Measurements from ENCODE around the gene TBC1D3B. TPM values are rescaled to one million over a fixed set of nuclear protein-coding genes. Genes with fewer than 3 reads are reported as not detected.
"Not testable (repeated sequence)": the region's sequence is repeated elsewhere in the genome, so short reads cannot be mapped to it uniquely, and the experiment has no call there.

Gene TBC1D3B
- polyA plus RNA-seq = not detected

DNA sequence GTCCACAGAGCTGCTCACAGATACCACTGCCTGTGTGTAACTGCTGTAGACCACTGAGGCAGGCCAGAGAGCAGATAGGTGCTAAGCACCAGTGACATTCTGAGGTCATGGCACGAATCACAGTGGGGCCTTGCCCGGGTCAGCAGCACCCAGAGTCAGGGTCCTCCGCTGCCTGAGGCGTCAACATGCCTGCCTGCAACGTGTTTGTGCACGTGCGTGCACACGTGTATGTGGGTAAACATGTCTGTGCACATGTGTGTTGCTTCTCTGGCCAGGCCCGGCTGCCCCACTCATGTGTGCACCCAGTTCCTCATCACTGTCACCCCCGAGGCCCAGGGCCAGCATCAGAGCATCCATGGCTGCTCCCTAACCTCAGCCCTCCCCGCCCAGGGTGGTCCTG lies at the start of gene TBC1D3B:
TBC1D3B (minus strand) TSS at position 101 of the 400 bp plus-strand sequence. CDS start 1,586 bp downstream, outside the sequence.
- H3K27me3 Mint-ChIP-seq (ENCODE audit: low read depth in 3 of 3); H3K9me3 Mint-ChIP-seq; H3K36me3 Mint-ChIP-seq; H3K4me1 Mint-ChIP-seq; DNase-seq; H3K27ac Mint-ChIP-seq; H3K4me3 Mint-ChIP-seq: not testable (repeated sequence)

DNA sequence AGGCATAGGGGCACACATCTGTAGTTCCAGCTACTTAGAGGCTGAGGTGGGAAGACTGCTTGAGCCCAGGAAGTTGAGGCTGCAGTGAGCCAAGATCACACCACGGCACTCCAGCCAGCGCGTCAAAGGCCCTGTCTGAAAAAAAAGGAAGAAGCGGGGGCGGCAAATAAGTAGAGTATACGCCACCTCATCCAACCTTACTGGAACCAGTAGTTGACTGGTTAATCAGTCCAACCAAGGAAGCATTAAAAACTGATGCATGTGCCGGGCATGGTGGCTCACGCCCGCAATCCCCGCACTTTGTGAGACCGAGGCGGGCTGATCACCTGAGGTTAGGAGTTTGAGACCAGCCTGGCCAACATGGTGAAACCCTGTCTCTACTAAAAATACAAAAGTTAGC lies 46.5 kb upstream of the TBC1D3B start:
- not testable (repeated sequence) for H3K4me3 Mint-ChIP-seq; H3K27me3 Mint-ChIP-seq (ENCODE audit: low read depth in 3 of 3); DNase-seq; H3K36me3 Mint-ChIP-seq; H3K27ac Mint-ChIP-seq; H3K4me1 Mint-ChIP-seq; H3K9me3 Mint-ChIP-seq

DNA sequence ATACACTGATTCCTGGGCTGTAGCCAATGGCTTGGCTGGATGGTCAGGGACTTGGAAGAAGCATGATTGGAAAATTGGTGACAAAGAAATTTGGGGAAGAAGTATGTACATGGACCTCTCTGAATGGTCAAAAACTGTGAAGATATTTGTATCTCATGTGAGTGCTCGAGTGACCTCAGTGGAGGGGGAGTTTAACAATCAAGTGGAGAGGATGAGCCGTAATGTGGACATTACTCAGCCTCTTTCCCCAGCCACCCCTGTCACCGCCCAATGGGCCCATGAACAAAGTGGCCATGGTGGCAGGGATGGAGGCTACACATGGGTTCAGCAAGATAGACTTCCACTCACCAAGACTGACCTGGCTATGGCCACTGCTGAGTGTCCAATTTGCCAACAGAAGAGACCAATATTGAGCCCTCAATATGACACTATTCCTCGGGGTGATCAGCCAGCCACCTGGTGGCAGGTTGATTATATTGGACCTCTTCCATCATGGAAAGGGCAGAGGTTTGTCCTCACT lies 45.2 kb upstream of the TBC1D3B start:
- H3K36me3 Mint-ChIP-seq; H3K9me3 Mint-ChIP-seq; H3K4me3 Mint-ChIP-seq; H3K4me1 Mint-ChIP-seq; H3K27me3 Mint-ChIP-seq (ENCODE audit: low read depth in 3 of 3); DNase-seq; H3K27ac Mint-ChIP-seq: not testable (repeated sequence)

DNA sequence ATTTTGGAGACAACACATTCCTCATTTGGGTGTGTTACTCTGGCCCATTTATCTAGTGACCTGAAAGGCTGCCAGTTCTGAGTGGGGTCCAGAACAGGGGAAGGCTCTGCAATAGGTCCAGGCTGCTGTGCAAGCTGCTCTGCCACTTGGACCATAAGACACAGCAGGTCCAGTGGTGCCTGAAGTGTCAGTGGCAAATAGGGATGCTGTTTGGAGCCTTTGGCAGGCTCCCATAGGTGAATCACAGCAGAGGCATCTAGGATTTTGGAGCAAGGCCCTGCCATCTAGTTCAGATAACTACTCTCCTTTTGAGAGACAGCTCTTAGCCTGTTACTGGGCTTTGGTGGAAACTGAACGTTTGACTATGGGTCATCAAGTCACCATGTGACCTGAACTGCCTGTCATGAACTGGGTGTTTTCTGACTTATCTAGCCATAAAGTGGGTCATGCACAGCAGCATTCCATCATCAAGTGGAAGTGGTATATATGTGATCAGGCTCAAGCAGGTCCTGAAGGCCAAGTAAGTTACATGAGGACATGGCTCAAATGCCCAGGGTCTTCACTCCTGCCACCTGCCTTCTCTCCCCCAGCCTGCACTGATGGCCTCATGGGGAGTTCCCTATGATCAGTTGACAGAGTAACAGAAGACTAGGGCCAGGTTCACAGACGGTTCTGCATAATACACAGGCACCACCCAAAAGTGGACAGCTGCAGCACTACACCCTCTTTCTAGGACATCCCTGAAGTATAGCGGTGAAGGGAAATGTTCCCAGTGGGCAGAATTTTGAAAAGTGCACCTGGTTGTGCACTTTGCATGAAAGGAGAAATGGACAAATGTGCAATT lies 44.5 kb upstream of the TBC1D3B start:
- not testable (repeated sequence) for H3K36me3 Mint-ChIP-seq; H3K9me3 Mint-ChIP-seq; H3K4me3 Mint-ChIP-seq; DNase-seq; H3K27me3 Mint-ChIP-seq (ENCODE audit: low read depth in 3 of 3); H3K27ac Mint-ChIP-seq; H3K4me1 Mint-ChIP-seq

DNA sequence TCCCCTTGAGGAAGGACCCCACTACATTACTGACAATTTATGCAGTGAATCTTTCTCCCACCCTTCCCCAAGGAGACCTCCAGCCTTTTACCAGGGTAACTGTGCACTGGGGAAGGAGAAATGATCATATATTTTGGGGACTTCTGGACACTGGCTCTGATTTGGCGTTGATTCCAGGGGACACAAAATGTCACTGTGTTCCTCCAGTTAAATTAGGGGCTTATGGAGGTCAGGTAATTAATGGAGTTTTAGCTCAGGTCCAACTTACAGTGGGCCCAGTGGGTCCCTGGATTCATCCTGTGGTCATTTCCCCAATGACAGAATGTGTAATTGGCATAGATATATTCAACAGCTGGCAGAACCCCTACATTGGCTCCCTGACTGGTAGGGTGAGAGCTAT lies 43.1 kb upstream of the TBC1D3B start:
- DNase-seq; H3K9me3 Mint-ChIP-seq; H3K27me3 Mint-ChIP-seq (ENCODE audit: low read depth in 3 of 3); H3K27ac Mint-ChIP-seq; H3K36me3 Mint-ChIP-seq; H3K4me3 Mint-ChIP-seq: not testable (repeated sequence)
- peaks cover 19 to 20% of the 10 kb centered on the region in 2 donors for H3K4me1 Mint-ChIP-seq

DNA sequence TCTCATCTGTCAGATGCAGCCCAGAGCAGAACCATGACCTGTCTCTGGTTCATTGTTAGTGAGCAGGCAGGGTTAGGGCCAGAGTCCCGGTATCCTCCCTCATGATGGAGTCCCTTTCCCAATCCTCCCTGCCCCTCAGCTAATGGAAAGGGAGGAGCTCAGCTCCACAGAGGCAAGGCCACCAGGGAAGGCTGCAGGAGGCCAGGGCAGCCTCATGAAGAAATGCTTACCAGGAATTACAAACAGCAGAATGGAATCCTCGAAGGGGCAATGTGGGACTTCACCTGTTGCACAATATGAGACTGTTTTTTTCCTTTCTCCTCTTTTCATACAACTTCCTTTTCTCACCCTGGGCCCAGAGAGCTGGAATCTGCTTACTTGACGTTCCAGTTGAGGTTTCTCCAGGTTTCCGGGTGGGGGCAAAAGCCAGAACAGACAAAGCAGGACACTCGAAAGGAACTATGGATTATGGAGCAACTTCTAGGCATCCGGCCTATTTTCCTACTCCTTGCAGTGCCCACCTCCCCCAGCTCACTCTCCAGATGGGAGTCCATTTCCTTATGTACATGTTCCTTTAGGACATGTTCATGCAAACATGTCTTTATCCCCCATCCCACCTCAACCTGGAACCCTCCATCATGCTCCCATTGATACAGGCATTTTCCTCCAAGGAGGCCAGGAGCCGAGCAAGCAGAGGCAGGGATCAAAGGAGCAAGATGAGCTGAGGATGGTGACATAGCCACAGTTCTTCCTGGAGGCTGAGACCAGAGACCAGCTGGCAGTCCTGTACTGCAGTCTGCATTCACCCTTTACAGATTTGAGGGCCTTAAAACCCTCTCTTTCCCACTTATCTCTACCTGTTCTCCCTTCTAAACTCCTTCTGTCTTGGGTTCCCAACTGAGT lies 39.2 kb upstream of the TBC1D3B start:
- H3K4me1 Mint-ChIP-seq = peaks cover 58 to 59% of the 10 kb centered on the region in 2 donors
- not testable (repeated sequence) for H3K27me3 Mint-ChIP-seq (ENCODE audit: low read depth in 3 of 3); H3K36me3 Mint-ChIP-seq; H3K9me3 Mint-ChIP-seq; DNase-seq
- peak overlapping the region in 4 of 5 donors; percentile 19 to 73 (median 70) for H3K4me3 Mint-ChIP-seq
- peak overlapping the region in 4 of 6 donors; percentile 55 to 91 (median 69) for H3K27ac Mint-ChIP-seq

DNA sequence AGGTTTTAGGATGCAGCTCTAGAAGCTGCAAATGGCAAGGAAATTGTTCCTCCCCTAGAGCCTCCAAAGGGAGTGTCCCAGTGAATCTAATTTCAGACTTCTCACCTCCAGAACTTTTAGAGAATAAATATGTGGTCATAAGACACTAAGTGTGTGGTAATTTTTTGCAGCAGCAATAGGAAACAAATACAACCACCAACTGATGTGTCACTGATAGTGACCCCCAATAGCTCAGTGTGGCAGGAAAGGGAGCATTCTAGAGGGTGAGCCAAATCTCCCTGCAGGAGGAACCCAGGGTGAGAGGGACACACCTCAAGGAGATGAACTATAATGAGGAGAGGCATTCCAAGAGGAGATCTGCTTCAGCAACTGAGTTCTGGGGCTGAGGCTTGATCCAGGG lies 38.5 kb upstream of the TBC1D3B start:
- peak overlapping the region; percentile 38 to 91 (median 67) for H3K27ac Mint-ChIP-seq
- H3K4me1 Mint-ChIP-seq = peaks cover 65 to 66% of the 10 kb centered on the region in 2 donors
- peaks cover 0 to 9% (median 0%) of the 10 kb centered on the region in 3 donors for H3K36me3 Mint-ChIP-seq
- H3K9me3 Mint-ChIP-seq = peaks cover 0 to 4% (median under 1%) of the 10 kb centered on the region in 6 donors
- peak in 1 of 3 donors; percentile 60 for DNase-seq
- H3K27me3 Mint-ChIP-seq (ENCODE audit: low read depth in 3 of 3) = peaks cover 0 to 3% (median 2%) of the 10 kb centered on the region in 3 donors
- H3K4me3 Mint-ChIP-seq = peak overlapping the region; percentile 19 to 73 (median 67)

DNA sequence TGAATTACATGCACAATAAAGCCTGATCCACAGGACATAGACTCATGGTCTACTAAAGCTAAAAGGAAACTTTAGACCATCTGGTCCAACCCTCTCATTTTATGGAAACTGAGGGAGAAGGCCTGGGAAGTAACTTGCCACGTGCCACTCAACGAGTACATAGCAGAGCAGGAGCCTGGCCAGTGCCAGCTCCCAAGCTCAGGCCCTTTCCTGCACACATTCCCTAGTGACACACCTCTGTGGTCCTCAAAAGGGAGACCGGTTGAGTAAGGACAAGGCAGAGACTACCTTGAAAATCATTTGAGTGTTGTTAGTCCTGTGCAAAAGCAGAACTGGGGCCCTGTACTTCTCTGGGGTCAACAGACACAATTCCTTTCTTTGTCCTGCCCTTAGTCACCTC lies 37.3 kb upstream of the TBC1D3B start:
- H3K36me3 Mint-ChIP-seq = peaks cover 0 to 4% (median 0%) of the 10 kb centered on the region in 3 donors
- peak overlapping the region in 3 of 5 donors; percentile 83 to 93 (median 89) for H3K4me3 Mint-ChIP-seq
- H3K4me1 Mint-ChIP-seq = peaks cover 70 to 72% of the 10 kb centered on the region in 2 donors
- H3K27me3 Mint-ChIP-seq (ENCODE audit: low read depth in 3 of 3) = peaks cover 0 to 3% (median 2%) of the 10 kb centered on the region in 3 donors
- DNase-seq = no peak
- peak overlapping the region in 4 of 6 donors; percentile 91 to 97 (median 94) for H3K27ac Mint-ChIP-seq
- H3K9me3 Mint-ChIP-seq = peaks cover 0 to 4% (median 0%) of the 10 kb centered on the region in 6 donors

DNA sequence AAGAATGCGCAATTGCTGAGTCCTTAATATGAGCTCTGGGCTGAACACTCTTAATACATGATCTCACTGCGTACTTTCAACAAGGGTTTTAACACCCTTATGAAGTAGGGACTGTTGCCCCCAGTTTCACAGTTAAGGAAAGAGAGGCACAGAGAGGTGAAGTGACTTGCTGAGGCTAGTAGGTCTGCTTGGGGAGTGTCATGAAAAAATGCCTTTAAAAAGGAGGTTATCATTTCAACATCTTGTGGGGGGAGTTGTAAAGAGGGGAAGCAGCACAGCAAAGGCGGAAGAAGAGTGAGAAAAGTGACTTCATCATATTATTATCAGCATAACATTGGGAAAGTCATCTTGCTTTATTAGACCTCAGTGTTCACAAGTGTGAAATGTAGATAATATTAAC lies 36.5 kb upstream of the TBC1D3B start:
- peak in 2 of 3 donors; percentile 8 to 60 for DNase-seq
- Mint-ChIP-seq H3K4me1 (peaks cover 70 to 72% of the 10 kb centered on the region in 2 donors), H3K27ac (peak overlapping the region; percentile 87 to 98 (median 94)), H3K27me3 (ENCODE audit: low read depth in 3 of 3) (peaks cover 0 to 3% (median 2%) of the 10 kb centered on the region in 3 donors), H3K9me3 (peaks cover 0 to 2% (median 0%) of the 10 kb centered on the region in 6 donors), H3K36me3 (no peaks in the 10 kb centered on the region), H3K4me3 (peak overlapping the region; percentile 63 to 93 (median 88))

DNA sequence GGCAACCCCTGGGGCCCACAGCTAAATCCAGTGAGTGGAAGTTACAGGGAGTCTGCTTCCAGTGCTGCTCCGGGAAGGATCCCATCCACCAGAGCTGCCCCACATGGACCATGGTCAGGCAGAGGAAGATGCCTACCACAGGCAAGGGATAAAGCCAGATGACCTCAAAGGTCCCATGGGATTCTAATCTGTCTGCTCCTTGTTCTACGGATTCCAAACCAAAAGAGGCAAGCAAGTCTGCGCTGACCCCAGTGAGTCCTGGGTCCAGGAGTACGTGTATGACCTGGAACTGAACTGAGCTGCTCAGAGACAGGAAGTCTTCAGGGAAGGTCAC lies 35.8 kb upstream of the TBC1D3B start:
- Mint-ChIP-seq H3K27ac (peak overlapping the region; percentile 91 to 98 (median 96)), H3K27me3 (ENCODE audit: low read depth in 3 of 3) (peaks cover 0 to 3% (median 2%) of the 10 kb centered on the region in 3 donors), H3K36me3 (no peaks in the 10 kb centered on the region), H3K4me3 (peak overlapping the region; percentile 63 to 93 (median 88)), H3K9me3 (no peaks in the 10 kb centered on the region), H3K4me1 (peaks cover 73 to 74% of the 10 kb centered on the region in 2 donors)
- DNase-seq = no peak

DNA sequence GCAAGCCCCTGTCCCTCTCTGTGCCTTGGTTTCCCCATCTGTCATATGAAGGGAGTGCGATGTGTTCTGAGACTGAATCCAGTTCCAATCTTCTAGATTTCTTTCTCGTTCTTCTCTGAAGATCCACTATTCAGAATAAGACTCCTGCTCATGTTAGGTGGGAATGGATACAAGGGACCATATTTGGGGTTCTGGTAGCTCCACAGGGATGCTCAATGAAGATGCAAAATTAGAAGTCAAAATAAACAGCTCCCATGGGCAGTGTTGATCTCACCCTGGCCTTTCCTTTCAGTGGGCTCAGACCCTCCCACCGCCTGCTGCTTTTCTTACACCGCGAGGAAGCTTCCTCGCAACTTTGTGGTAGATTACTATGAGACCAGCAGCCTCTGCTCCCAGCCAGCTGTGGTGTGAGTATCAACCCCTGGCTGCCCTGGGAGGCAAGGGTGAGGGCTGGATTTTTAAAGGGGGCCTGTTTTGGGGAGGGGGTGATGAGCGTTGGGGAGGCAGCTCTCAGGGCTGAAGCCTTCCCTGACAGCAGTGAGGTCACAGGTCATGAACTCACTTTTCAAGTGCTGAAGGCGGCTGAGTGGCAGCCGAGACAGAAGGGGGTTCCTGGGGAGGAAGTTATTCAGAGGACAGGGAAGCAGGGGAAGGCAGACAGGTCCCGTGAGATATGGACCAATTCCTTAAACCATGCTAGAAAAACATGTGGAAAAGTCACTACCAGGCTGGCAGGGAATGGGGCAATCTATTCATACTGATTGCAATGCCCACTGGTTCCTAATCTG lies 35.2 kb upstream of the TBC1D3B start:
- not testable (repeated sequence) for H3K9me3 Mint-ChIP-seq; H3K27me3 Mint-ChIP-seq (ENCODE audit: low read depth in 3 of 3); H3K36me3 Mint-ChIP-seq
- peak in 1 of 3 donors; percentile 36 for DNase-seq
- Mint-ChIP-seq H3K4me3 (peak overlapping the region; percentile 82 to 93 (median 88)), H3K4me1 (peaks cover 79 to 80% of the 10 kb centered on the region in 2 donors), H3K27ac (peak overlapping the region; percentile 91 to 98 (median 96))

DNA sequence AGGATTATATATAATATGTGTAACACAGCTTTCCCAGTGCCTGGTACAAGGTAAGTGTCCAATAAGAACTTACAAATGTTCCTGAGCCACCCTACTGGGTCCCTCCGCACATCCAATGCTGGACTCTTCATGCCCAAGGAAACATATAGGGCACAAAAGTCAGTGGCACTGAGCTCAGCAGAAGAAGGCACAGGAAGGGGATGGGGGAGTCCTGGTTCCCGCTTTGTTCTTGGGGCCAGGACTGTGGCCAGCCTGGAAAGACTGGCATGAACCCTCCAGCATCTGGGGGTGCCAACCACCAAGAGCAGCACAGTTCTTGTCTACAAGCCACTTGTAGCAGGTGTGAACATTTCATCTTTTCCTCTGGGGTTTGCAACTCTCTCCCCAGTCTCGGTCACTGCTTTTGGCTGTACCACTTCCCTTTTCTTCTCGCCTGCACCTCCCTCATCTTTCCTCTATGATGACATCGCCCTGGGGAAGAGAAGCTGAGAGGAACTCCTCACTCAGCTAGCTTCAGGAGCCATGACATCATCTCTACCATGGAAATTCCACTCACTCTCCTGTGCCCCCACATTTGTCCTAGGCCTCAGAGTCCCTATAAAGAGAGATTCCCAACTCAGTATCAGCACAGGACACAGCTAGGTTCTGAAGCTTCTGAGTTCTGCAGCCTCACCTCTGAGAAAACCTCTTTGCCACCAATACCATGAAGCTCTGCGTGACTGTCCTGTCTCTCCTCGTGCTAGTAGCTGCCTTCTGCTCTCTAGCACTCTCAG lies 34.2 kb upstream of the TBC1D3B start, which contains the start of gene CCL4L2:
CCL4L2 (plus strand) TSS at position 625 of the 773 bp plus-strand sequence.
- H3K36me3 Mint-ChIP-seq; H3K9me3 Mint-ChIP-seq; H3K27me3 Mint-ChIP-seq (ENCODE audit: low read depth in 3 of 3): not testable (repeated sequence)
- peak within 1 kb of the TSS; percentile 91 to 98 (median 96) for H3K27ac Mint-ChIP-seq
- peak; percentile 45 to 74 (median 46) for DNase-seq
- peaks cover 81% of the 10 kb centered on the region in 2 donors for H3K4me1 Mint-ChIP-seq
- peak within 1 kb of the TSS; percentile 82 to 93 (median 88) for H3K4me3 Mint-ChIP-seq
